ENCODE measurements around the gene TBC1D22A.
A peak's percentile ranks its signal among the peaks of the same experiment; 100 is the strongest.

TBC1D22A gene

GRCh38 chr22:46737976-46738646, 24.3 kb upstream of the TBC1D22A start, which contains the start of gene CERK:
CERK (minus strand) TSS chr22:46738252; CDS start chr22:46738148, 104 bp downstream.
- DNase-seq = peak; percentile 85

GRCh38 chr22:46738647-46739093, 23.8 kb upstream of the TBC1D22A start:
- no peak for DNase-seq

GRCh38 chr22:46739094-46739870, 23.2 kb upstream of the TBC1D22A start:
- DNase-seq = peak; percentile 82

GRCh38 chr22:46740910-46741780, 21.3 kb upstream of the TBC1D22A start:
- DNase-seq = no peak

GRCh38 chr22:46741974-46742519, 20.4 kb upstream of the TBC1D22A start:
- no peak for DNase-seq

GRCh38 chr22:46742576-46743221, 19.8 kb upstream of the TBC1D22A start:
- peak; percentile 80 for DNase-seq

- no peak for DNase-seq
These were observed 17.9 kb upstream of the TBC1D22A start for GRCh38 chr22:46744581-46744980.

GRCh38 chr22:46746192-46746591, 16.3 kb upstream of the TBC1D22A start:
- DNase-seq = no peak

GRCh38 chr22:46746620-46747019, 15.8 kb upstream of the TBC1D22A start:
- no peak for DNase-seq

GRCh38 chr22:46747646-46748045, 14.8 kb upstream of the TBC1D22A start:
- DNase-seq = no peak

GRCh38 chr22:46748206-46748907, 14.1 kb upstream of the TBC1D22A start:
- DNase-seq = no peak

GRCh38 chr22:46748908-46749675, 13.4 kb upstream of the TBC1D22A start:
- DNase-seq = peak; percentile 73

GRCh38 chr22:46749682-46750529, 12.5 kb upstream of the TBC1D22A start:
- DNase-seq = peak; percentile 46

- peak; percentile 33 for DNase-seq
These were observed 12.0 kb upstream of the TBC1D22A start for GRCh38 chr22:46750530-46750800.

GRCh38 chr22:46750863-46751443, 11.5 kb upstream of the TBC1D22A start:
- peak; percentile 35 for DNase-seq

- no peak for DNase-seq
These were observed 10.0 kb upstream of the TBC1D22A start for GRCh38 chr22:46752286-46752987.

- peak; percentile 42 for DNase-seq
These were observed 9.5 kb upstream of the TBC1D22A start for GRCh38 chr22:46752988-46753310.

GRCh38 chr22:46753360-46753759, 9.1 kb upstream of the TBC1D22A start:
- peak; percentile 34 for DNase-seq

- DNase-seq = no peak
These were observed 8.7 kb upstream of the TBC1D22A start for GRCh38 chr22:46753761-46754109.
